HEK293 (cell line): Measurements from ENCODE around the gene NME3.
"Not testable (repeated sequence)": the region's sequence is repeated elsewhere in the genome, so short reads cannot be mapped to it uniquely, and the experiment has no call there.

ENCODE experiments used
- CTCF ChIA-PET: fragments of 350-600 bp; formaldehyde crosslinking; extraction: SDS; loops from one replicate; lab custom pipeline; 2021; ENCODE audit warnings: antibody characterized with exemption; lab: Yijun Ruan, JAX
- POLR2A ChIA-PET: fragments of 300-600 bp; formaldehyde crosslinking; extraction: SDS; loops from one replicate; lab custom pipeline; 2020; ENCODE audit warnings: antibody characterized with exemption, inconsistent platforms; lab: Yijun Ruan, JAX
- H3K27ac ChIP-seq: fragments of 200-500 bp; sonication (Bioruptor generic); 2 replicates; pipeline ENCODE4 v1.5.1; 2014; ENCODE audit warnings: low read depth, low read length, control low read depth, inconsistent platforms; ENCODE audit errors: extremely low read depth
- H3K36me3 ChIP-seq, 2 experiments: fragments of 200-500 bp in 1 of 2; sonication (Bioruptor generic) in 1 of 2; 1 replicate in 1 of 2; 2 replicates in 1 of 2; pipeline ENCODE4 v1.5.1; 2014 to 2017; ENCODE audit warnings: inconsistent platforms in 2 of 2, low read length in 2 of 2; ENCODE audit not compliant: control insufficient read depth in 2 of 2, insufficient read depth in 1 of 2
- H3K4me1 ChIP-seq: fragments of 200-500 bp; sonication (Bioruptor generic); 2 replicates; pipeline ENCODE4 v1.5.1; 2014; ENCODE audit warnings: mild to moderate bottlenecking, low read length, inconsistent platforms; ENCODE audit not compliant: control insufficient read depth, insufficient read depth
- H3K4me3 ChIP-seq: 2 replicates; pipeline ENCODE4 v1.5.1; 2011; ENCODE audit warnings: low read depth, mild to moderate bottlenecking, control low read depth, low read length, moderate library complexity
- H3K9me3 ChIP-seq: fragments of 200-500 bp; sonication (Bioruptor generic); 2 replicates; pipeline ENCODE4 v1.5.1; 2014; ENCODE audit warnings: low read depth, low read length, inconsistent platforms; ENCODE audit not compliant: control insufficient read depth, insufficient read depth
- IKZF3 ChIP-seq: fragments of 450-650 bp; IDR thresholded peaks from 2 replicates; pipeline ENCODE4 v1.5.0; 2018; ENCODE audit warnings: missing biosample characterization, mild to moderate bottlenecking, missing genetic modification characterization, moderate library complexity
- KLF1 ChIP-seq: fragments of 450-650 bp; formaldehyde crosslinking; IDR thresholded peaks from 2 replicates; pipeline ENCODE4 v1.5.1; 2016; ENCODE audit warnings: missing biosample characterization, missing genetic modification characterization
- KLF7 ChIP-seq: fragments of 450-650 bp; formaldehyde crosslinking; IDR thresholded peaks from 2 replicates; pipeline ENCODE4 v1.5.1; 2016; ENCODE audit warnings: missing biosample characterization, missing genetic modification characterization, borderline replicate concordance
- SCRT2 ChIP-seq: fragments of 450-650 bp; formaldehyde crosslinking; IDR thresholded peaks from 2 replicates; pipeline ENCODE4 v1.5.1; 2016; ENCODE audit warnings: missing biosample characterization, missing genetic modification characterization
- SP2 ChIP-seq: fragments of 450-650 bp; formaldehyde crosslinking; IDR thresholded peaks from 2 replicates; pipeline ENCODE4 v1.5.1; 2016; ENCODE audit warnings: missing biosample characterization, missing genetic modification characterization
- TCF7L2 ChIP-seq: IDR thresholded peaks from 2 replicates; pipeline ENCODE4 v1.6.1; 2011; ENCODE audit warnings: low read depth, mild to moderate bottlenecking, inconsistent platforms, low read length, moderate library complexity, borderline replicate concordance
- ZFHX2 ChIP-seq: fragments of 450-650 bp; formaldehyde crosslinking; conservative IDR thresholded peaks from 2 replicates; pipeline ENCODE4 v1.5.1; 2016; ENCODE audit warnings: missing biosample characterization, missing genetic modification characterization
- ZNF510 ChIP-seq: fragments of 450-650 bp; formaldehyde crosslinking; IDR thresholded peaks from 2 replicates; pipeline ENCODE4 v1.5.1; 2018; ENCODE audit warnings: mild to moderate bottlenecking, missing genetic modification characterization, missing biosample characterization; ENCODE audit not compliant: insufficient replicate concordance
- ZNF600 ChIP-seq: fragments of 450-650 bp; formaldehyde crosslinking; IDR thresholded peaks from 2 replicates; pipeline ENCODE4 v1.5.1; 2016; ENCODE audit warnings: missing biosample characterization, missing genetic modification characterization
- ZNF792 ChIP-seq: fragments of 450-650 bp; formaldehyde crosslinking; IDR thresholded peaks from 2 replicates; pipeline ENCODE4 v1.5.1; 2016; ENCODE audit warnings: missing biosample characterization, missing genetic modification characterization
- TF ChIP-seq, protein P1 (sequence below): fragments of 450-650 bp; formaldehyde crosslinking; IDR thresholded peaks from 2 replicates; pipeline ENCODE4 v1.5.1; 2017; ENCODE audit warnings: missing biosample characterization, missing genetic modification characterization
- TF ChIP-seq, protein P2 (sequence below): fragments of 450-650 bp; formaldehyde crosslinking; IDR thresholded peaks from 2 replicates; pipeline ENCODE4 v1.5.1; 2017; ENCODE audit warnings: missing biosample characterization, missing genetic modification characterization
- TF ChIP-seq, protein P3 (sequence below): fragments of 450-650 bp; formaldehyde crosslinking; IDR thresholded peaks from 2 replicates; pipeline ENCODE4 v1.5.1; 2016; ENCODE audit warnings: missing biosample characterization, missing genetic modification characterization
- TF ChIP-seq, protein P4 (sequence below): fragments of 450-650 bp; formaldehyde crosslinking; IDR thresholded peaks from 2 replicates; pipeline ENCODE4 v1.5.1; 2016; ENCODE audit warnings: missing biosample characterization, missing genetic modification characterization, low read depth

Gene NME3

DNA sequence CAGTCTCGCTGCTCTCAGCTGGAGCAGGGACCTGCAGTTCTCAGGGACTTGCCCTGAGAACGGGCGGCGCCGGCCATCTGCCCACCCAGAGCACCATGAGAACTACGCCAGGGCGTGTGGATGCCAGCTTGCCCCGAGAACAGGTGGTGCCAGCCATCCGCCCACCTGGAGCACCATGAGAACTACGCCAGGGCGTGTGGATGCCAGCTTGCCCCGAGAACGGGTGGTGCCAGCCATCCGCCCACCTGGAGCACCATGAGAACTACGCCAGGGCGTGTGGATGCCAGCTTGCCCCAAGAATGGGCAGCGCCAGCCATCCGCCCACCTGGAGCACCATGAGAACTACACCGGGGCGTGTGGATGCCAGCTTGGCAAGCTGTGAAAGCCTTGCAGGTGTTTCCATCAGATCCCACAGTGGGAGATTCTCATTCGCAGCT lies 38.8 kb downstream of the NME3 start:
- POLR2A ChIA-PET, result interaction anchor here (1.3 kb wide), 1 partner anchor 27 kb away, joined by 4 read pairs; the partner anchor contains the start of gene MAPK8IP3
- H3K4me1 ChIP-seq, H3K9me3 ChIP-seq, H3K4me3 ChIP-seq, H3K27ac ChIP-seq: not testable (repeated sequence)
- H3K36me3 ChIP-seq, result peaks cover 6 to 73% of the 10 kb centered on the region in 2 experiments; a peak in 2 of 3 replicates
- CTCF ChIA-PET, result interaction anchor here (0.6 to 1.1 kb wide), 2 partner anchors 9 to 621 kb away, joined by 3 to 6 read pairs; no protein-coding TSS in a partner anchor

DNA sequence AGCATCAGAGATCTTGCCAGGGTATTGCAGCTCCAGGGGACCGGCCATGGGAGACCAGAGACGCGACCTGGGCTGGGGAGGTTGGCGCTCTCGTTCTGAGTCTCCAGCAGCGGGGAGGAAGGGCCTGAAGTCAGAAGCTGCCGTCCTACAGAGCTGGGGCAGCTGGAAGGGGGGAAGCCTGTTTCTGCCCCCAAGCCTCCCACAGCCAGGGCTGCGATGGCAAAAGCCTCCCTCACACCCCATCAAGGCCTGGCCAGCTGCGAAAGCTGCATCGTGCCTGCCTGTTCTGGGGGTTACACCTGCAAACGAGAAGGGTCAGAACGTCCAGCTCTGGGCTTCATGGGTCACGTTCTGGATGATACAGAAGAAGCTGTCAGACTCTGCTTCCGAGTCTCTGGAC lies 39.3 kb downstream of the NME3 start:
- no peaks in the 10 kb centered on the region for H3K9me3 ChIP-seq
- H3K27ac ChIP-seq, result no peak overlapping the region
- TF ChIP-seq, protein P1, sequence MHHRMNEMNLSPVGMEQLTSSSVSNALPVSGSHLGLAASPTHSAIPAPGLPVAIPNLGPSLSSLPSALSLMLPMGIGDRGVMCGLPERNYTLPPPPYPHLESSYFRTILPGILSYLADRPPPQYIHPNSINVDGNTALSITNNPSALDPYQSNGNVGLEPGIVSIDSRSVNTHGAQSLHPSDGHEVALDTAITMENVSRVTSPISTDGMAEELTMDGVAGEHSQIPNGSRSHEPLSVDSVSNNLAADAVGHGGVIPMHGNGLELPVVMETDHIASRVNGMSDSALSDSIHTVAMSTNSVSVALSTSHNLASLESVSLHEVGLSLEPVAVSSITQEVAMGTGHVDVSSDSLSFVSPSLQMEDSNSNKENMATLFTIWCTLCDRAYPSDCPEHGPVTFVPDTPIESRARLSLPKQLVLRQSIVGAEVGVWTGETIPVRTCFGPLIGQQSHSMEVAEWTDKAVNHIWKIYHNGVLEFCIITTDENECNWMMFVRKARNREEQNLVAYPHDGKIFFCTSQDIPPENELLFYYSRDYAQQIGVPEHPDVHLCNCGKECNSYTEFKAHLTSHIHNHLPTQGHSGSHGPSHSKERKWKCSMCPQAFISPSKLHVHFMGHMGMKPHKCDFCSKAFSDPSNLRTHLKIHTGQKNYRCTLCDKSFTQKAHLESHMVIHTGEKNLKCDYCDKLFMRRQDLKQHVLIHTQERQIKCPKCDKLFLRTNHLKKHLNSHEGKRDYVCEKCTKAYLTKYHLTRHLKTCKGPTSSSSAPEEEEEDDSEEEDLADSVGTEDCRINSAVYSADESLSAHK, result no peak
- no peak for TF ChIP-seq ZNF600 (tag by site-specific recombination)
- TF ChIP-seq IKZF3, result no peak
- TF ChIP-seq, protein P2, sequence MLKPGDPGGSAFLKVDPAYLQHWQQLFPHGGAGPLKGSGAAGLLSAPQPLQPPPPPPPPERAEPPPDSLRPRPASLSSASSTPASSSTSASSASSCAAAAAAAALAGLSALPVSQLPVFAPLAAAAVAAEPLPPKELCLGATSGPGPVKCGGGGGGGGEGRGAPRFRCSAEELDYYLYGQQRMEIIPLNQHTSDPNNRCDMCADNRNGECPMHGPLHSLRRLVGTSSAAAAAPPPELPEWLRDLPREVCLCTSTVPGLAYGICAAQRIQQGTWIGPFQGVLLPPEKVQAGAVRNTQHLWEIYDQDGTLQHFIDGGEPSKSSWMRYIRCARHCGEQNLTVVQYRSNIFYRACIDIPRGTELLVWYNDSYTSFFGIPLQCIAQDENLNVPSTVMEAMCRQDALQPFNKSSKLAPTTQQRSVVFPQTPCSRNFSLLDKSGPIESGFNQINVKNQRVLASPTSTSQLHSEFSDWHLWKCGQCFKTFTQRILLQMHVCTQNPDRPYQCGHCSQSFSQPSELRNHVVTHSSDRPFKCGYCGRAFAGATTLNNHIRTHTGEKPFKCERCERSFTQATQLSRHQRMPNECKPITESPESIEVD, result no peak
- TF ChIP-seq ZNF792, result no peak
- TF ChIP-seq TCF7L2, result no peak
- no peak for TF ChIP-seq SCRT2 (tag by site-specific recombination)
- no peak for TF ChIP-seq KLF7 (tag by site-specific recombination)
- TF ChIP-seq, protein P3, sequence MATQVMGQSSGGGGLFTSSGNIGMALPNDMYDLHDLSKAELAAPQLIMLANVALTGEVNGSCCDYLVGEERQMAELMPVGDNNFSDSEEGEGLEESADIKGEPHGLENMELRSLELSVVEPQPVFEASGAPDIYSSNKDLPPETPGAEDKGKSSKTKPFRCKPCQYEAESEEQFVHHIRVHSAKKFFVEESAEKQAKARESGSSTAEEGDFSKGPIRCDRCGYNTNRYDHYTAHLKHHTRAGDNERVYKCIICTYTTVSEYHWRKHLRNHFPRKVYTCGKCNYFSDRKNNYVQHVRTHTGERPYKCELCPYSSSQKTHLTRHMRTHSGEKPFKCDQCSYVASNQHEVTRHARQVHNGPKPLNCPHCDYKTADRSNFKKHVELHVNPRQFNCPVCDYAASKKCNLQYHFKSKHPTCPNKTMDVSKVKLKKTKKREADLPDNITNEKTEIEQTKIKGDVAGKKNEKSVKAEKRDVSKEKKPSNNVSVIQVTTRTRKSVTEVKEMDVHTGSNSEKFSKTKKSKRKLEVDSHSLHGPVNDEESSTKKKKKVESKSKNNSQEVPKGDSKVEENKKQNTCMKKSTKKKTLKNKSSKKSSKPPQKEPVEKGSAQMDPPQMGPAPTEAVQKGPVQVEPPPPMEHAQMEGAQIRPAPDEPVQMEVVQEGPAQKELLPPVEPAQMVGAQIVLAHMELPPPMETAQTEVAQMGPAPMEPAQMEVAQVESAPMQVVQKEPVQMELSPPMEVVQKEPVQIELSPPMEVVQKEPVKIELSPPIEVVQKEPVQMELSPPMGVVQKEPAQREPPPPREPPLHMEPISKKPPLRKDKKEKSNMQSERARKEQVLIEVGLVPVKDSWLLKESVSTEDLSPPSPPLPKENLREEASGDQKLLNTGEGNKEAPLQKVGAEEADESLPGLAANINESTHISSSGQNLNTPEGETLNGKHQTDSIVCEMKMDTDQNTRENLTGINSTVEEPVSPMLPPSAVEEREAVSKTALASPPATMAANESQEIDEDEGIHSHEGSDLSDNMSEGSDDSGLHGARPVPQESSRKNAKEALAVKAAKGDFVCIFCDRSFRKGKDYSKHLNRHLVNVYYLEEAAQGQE (tag by site-specific recombination), result no peak
- no peak for TF ChIP-seq KLF1 (tag by site-specific recombination)
- TF ChIP-seq, protein P4, sequence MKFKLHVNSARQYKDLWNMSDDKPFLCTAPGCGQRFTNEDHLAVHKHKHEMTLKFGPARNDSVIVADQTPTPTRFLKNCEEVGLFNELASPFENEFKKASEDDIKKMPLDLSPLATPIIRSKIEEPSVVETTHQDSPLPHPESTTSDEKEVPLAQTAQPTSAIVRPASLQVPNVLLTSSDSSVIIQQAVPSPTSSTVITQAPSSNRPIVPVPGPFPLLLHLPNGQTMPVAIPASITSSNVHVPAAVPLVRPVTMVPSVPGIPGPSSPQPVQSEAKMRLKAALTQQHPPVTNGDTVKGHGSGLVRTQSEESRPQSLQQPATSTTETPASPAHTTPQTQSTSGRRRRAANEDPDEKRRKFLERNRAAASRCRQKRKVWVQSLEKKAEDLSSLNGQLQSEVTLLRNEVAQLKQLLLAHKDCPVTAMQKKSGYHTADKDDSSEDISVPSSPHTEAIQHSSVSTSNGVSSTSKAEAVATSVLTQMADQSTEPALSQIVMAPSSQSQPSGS, result no peak
- no peak for TF ChIP-seq ZNF510 (tag by site-specific recombination)
- TF ChIP-seq ZFHX2 (tag by site-specific recombination), result no peak
- no peak for TF ChIP-seq SP2 (tag by site-specific recombination)
- H3K36me3 ChIP-seq, result peaks cover 6 to 78% of the 10 kb centered on the region in 2 experiments; a peak in 2 of 3 replicates
- POLR2A ChIA-PET, result no interaction called here
- H3K4me1 ChIP-seq, result no peaks in the 10 kb centered on the region
- CTCF ChIA-PET, result no interaction called here
- no peak overlapping the region for H3K4me3 ChIP-seq
